HepG2 (cell line): ENCODE results near the gene GLIPR1L1. TPM values are rescaled to one million over a fixed set of nuclear protein-coding genes. Genes with fewer than 3 reads are reported as not detected.
A peak's percentile ranks its signal among the peaks of the same experiment; 100 is the strongest.

Experiments used
- ARID4A ChIP-seq: sonication (generic); formaldehyde crosslinking; IDR thresholded peaks from 2 replicates; pipeline ENCODE4 v1.5.0; 2020; ENCODE audit warnings: mild to moderate bottlenecking, missing genetic modification reagents, borderline replicate concordance
- CSRNP1 ChIP-seq: sonication (generic); formaldehyde crosslinking; IDR thresholded peaks from 2 replicates; pipeline ENCODE4 v1.8.1; 2023; ENCODE audit warnings: mild to moderate bottlenecking, missing genetic modification reagents
- HCFC1 ChIP-seq: fragments of 150-350 bp; IDR thresholded peaks from 2 replicates; pipeline ENCODE4 v1.6.1; 2014; ENCODE audit warnings: low read depth, low read length
- HOMEZ ChIP-seq: IDR thresholded peaks from 2 replicates; pipeline ENCODE4 v1.6.1; 2016; ENCODE audit warnings: low read depth
- KDM4B ChIP-seq: sonication (generic); formaldehyde crosslinking; IDR thresholded peaks from 2 replicates; pipeline ENCODE4 v1.4.0; 2020; ENCODE audit warnings: missing genetic modification reagents
- PRDM15 ChIP-seq: sonication (generic); formaldehyde crosslinking; IDR thresholded peaks from 2 replicates; pipeline ENCODE4 v1.4.0; 2020; ENCODE audit warnings: missing genetic modification reagents
- RAD51 ChIP-seq: fragments of 450-650 bp; IDR thresholded peaks from 2 replicates; pipeline ENCODE4 v1.6.1; 2016; ENCODE audit warnings: borderline replicate concordance
- RFX1 ChIP-seq: fragments of 450-650 bp; IDR thresholded peaks from 2 replicates; pipeline ENCODE4 v1.6.1; 2017
- RXRB ChIP-seq: IDR thresholded peaks from 2 replicates; pipeline ENCODE4 v1.6.1; 2016; ENCODE audit warnings: borderline replicate concordance, missing genetic modification reagents, missing compliant biosample characterization
- SMC3 ChIP-seq: IDR thresholded peaks from 2 replicates; pipeline ENCODE4 v1.6.1; 2011; ENCODE audit warnings: low read length, improper control_type of control experiment
- TEAD3 ChIP-seq: optimal IDR thresholded peaks from 2 replicates; pipeline ENCODE3; 2016; ENCODE audit warnings: borderline replicate concordance
- TMF1 ChIP-seq: sonication (generic); formaldehyde crosslinking; IDR thresholded peaks from 2 replicates; pipeline ENCODE4 v1.8.1; 2022; ENCODE audit warnings: low read depth, missing genetic modification reagents
- TOPORS ChIP-seq: sonication (generic); formaldehyde crosslinking; IDR thresholded peaks from 2 replicates; pipeline ENCODE4 v1.8.0; 2023; ENCODE audit warnings: mild to moderate bottlenecking, missing genetic modification reagents
- ZBTB25 ChIP-seq: IDR thresholded peaks from 2 replicates; pipeline ENCODE4 v1.6.1; 2018; ENCODE audit warnings: missing genetic modification reagents
- ZNF121 ChIP-seq: sonication (generic); formaldehyde crosslinking; IDR thresholded peaks from 2 replicates; pipeline ENCODE4 v1.5.0; 2020; ENCODE audit warnings: mild to moderate bottlenecking, missing genetic modification reagents
- polyA plus RNA-seq, 8 experiments: library from polyadenylated mRNA; depleted of rRNA in 3 of 8; stranded (reverse) in 7 of 8; unstranded in 1 of 8; fragments of >200 nt; fragmentation: Illumina TruSeq in 4 of 8; extraction: Trizol in 4 of 8; gene quantifications; 2 replicates each; pipeline versions ENCODE4 v1.2.1 to v1.2.3, GENCODE V29; 2011 to 2016; ENCODE audit warnings: low read depth in 4 of 8, missing spikeins in 1 of 8, mixed read lengths in 1 of 8; ENCODE audit not compliant: insufficient read depth in 1 of 8
- total RNA-seq, 5 experiments: library from RNA; depleted of rRNA; stranded (reverse); fragments of >200 nt; fragmentation: Illumina TruSeq; extraction: Trizol; gene quantifications; 2 replicates each; pipeline ENCODE4 v1.2.3, GENCODE V29; 2016; ENCODE audit warnings: low read depth in 1 of 5

GLIPR1L1 gene
- total and polyA plus RNA-seq, 2 of the 13 experiments (the other 11 are each of a cell fraction or from before 2014, with no cell fraction given) = not detected

- peak; percentile 23; the same call in 1 of the 2 replicates for TF ChIP-seq ZBTB25 (CRISPR knock-in tag)
- TF ChIP-seq TEAD3 (CRISPR knock-in tag) = peak; percentile 23
- peak; percentile 84 for TF ChIP-seq ZNF121 (CRISPR knock-in tag)
- peak; percentile 82 for TF ChIP-seq RFX1
- peak; percentile 83 for TF ChIP-seq KDM4B (CRISPR knock-in tag)
- peak; percentile 39; the same call in 1 of the 2 replicates for TF ChIP-seq HCFC1
- peak; percentile 66 for TF ChIP-seq RXRB
- TF ChIP-seq ARID4A = peak; percentile 79; the same call in 1 of the 2 replicates
- TF ChIP-seq RAD51 = no peak
- TF ChIP-seq TOPORS = peak; percentile 79
- no peak for TF ChIP-seq SMC3
- 0 out of 2 replicates have a peak, but pooled peaks have one; percentile 47 for TF ChIP-seq TMF1
- TF ChIP-seq PRDM15 (CRISPR knock-in tag) = peak; percentile 100
- peak; percentile 56; the same call in 1 of the 2 replicates for TF ChIP-seq HOMEZ (CRISPR knock-in tag)
- TF ChIP-seq CSRNP1 (CRISPR knock-in tag) = peak; percentile 80; the same call in 1 of the 2 replicates
Measured at GRCh38 chr12:75329918-75330826, 4.3 kb upstream of the GLIPR1L1 start, which contains the start of gene CAPS2 (continued).
